ENCODE results near the gene METTL16. TPM values are rescaled to one million over a fixed set of nuclear protein-coding genes. Genes with fewer than 3 reads are reported as not detected.

METTL16 gene
- total RNA-seq, 1 experiment from 2014 or later, result 54.1 TPM

DNA sequence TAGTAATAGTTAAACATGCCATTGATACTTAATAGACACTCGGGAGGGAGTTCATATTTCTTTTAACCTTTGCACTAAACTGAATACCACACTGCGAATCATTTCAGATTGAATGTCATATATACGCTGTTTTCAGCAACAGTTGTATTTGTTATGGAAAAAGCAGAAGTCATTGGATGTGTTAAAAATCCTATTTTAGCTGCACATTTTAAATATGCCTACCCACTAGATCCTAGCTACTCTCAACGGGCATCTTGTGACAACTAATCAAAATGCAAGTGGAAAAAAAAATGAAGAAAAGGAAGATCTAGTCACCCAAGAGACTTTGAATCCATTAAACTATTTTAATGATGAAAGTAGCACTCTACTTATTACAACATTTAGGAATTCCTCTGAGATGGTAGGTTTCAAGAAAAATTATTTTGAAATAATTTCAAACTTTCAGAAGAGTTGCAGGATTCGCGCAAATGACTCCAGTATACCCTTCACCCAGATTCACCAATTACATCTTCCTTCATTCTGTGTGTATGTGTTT is 59.4 kb downstream of the METTL16 start:
- Mint-ChIP-seq H3K27me3 (ENCODE audit: low read depth) (no peaks in the 10 kb centered on the region), H3K9me3 (peaks cover 5% of the 10 kb centered on the region), H3K36me3 (peaks cover 20% of the 10 kb centered on the region), H3K4me1 (peaks cover 6% of the 10 kb centered on the region; the same call in 1 of the 2 replicates), H3K4me3 (no peak overlapping the region), H3K27ac (peak overlapping the region; percentile 79; the same call in 1 of the 2 replicates)
- ATAC-seq (no peak), DNase-seq (ENCODE audit: low spot score) (no peak)
- TF ChIP-seq EMX1 (CRISPR knock-in tag; IDR thresholded peaks at IDR 0.05) (no peak), MYBL2 (CRISPR knock-in tag; IDR thresholded peaks at IDR 0.05) (no peak), FOXP1 (CRISPR knock-in tag; IDR thresholded peaks at IDR 0.05; ENCODE audit: borderline replicate concordance) (no peak), CREM (CRISPR knock-in tag; IDR thresholded peaks at IDR 0.05) (no peak), SMAD3 (CRISPR knock-in tag; IDR thresholded peaks at IDR 0.05; ENCODE audit: borderline replicate concordance) (no peak), SP1 (CRISPR knock-in tag; conservative IDR thresholded peaks at IDR 0.05) (no peak)
- TF ChIP-seq, protein P1, sequence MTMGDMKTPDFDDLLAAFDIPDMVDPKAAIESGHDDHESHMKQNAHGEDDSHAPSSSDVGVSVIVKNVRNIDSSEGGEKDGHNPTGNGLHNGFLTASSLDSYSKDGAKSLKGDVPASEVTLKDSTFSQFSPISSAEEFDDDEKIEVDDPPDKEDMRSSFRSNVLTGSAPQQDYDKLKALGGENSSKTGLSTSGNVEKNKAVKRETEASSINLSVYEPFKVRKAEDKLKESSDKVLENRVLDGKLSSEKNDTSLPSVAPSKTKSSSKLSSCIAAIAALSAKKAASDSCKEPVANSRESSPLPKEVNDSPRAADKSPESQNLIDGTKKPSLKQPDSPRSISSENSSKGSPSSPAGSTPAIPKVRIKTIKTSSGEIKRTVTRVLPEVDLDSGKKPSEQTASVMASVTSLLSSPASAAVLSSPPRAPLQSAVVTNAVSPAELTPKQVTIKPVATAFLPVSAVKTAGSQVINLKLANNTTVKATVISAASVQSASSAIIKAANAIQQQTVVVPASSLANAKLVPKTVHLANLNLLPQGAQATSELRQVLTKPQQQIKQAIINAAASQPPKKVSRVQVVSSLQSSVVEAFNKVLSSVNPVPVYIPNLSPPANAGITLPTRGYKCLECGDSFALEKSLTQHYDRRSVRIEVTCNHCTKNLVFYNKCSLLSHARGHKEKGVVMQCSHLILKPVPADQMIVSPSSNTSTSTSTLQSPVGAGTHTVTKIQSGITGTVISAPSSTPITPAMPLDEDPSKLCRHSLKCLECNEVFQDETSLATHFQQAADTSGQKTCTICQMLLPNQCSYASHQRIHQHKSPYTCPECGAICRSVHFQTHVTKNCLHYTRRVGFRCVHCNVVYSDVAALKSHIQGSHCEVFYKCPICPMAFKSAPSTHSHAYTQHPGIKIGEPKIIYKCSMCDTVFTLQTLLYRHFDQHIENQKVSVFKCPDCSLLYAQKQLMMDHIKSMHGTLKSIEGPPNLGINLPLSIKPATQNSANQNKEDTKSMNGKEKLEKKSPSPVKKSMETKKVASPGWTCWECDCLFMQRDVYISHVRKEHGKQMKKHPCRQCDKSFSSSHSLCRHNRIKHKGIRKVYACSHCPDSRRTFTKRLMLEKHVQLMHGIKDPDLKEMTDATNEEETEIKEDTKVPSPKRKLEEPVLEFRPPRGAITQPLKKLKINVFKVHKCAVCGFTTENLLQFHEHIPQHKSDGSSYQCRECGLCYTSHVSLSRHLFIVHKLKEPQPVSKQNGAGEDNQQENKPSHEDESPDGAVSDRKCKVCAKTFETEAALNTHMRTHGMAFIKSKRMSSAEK (CRISPR knock-in tag; IDR thresholded peaks at IDR 0.05; ENCODE audit: borderline replicate concordance), result no peak
- TF ChIP-seq, protein P2, sequence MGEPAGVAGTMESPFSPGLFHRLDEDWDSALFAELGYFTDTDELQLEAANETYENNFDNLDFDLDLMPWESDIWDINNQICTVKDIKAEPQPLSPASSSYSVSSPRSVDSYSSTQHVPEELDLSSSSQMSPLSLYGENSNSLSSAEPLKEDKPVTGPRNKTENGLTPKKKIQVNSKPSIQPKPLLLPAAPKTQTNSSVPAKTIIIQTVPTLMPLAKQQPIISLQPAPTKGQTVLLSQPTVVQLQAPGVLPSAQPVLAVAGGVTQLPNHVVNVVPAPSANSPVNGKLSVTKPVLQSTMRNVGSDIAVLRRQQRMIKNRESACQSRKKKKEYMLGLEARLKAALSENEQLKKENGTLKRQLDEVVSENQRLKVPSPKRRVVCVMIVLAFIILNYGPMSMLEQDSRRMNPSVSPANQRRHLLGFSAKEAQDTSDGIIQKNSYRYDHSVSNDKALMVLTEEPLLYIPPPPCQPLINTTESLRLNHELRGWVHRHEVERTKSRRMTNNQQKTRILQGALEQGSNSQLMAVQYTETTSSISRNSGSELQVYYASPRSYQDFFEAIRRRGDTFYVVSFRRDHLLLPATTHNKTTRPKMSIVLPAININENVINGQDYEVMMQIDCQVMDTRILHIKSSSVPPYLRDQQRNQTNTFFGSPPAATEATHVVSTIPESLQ (CRISPR knock-in tag; IDR thresholded peaks at IDR 0.05), result no peak
- ChIA-PET POLR2A (no interaction called here), CTCF (interaction anchor here (1.5 kb wide), 1 partner anchor 36 kb away, joined by 5 read pairs; no protein-coding TSS in a partner anchor)

DNA sequence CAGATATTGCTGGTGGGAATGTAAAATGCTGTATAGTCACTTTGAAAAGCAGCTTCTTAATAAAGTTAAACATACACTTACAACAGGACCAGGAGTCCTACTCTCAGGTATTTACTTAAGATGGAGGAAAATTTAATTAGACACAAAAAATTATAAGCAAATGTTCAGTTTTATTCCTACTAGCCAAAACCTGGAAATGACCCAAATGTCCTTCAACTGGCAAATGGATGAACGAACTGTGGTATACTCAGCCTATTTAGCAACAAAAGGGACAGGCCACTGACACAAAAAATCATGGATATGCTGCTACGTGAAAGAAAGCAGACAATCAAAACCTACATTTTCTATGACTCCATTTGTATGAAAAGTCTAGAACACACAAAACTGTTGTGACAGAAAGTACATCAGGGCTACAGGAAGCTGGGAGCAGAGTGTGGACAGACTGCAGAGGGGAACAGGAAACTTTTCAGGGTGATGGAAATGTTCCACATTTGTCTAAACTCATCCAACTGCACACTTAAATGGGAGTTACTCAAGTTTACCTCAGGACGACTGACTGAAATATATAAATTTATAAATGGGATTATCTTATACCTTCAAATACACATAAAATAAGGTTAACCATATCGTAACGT is 61.6 kb downstream of the METTL16 start:
- CTCF ChIA-PET, result no interaction called here
- Mint-ChIP-seq H3K27me3 (ENCODE audit: low read depth) (no peaks in the 10 kb centered on the region), H3K36me3 (peaks cover 26% of the 10 kb centered on the region), H3K4me3 (no peak overlapping the region), H3K9me3 (peaks cover 12% of the 10 kb centered on the region), H3K27ac (peak overlapping the region; percentile 57; the same call in 1 of the 2 replicates), H3K4me1 (peaks cover 6% of the 10 kb centered on the region; the same call in 1 of the 2 replicates)
- DNase-seq (ENCODE audit: low spot score), result no peak
- POLR2A ChIA-PET, result no interaction called here
- TF ChIP-seq, protein P3, sequence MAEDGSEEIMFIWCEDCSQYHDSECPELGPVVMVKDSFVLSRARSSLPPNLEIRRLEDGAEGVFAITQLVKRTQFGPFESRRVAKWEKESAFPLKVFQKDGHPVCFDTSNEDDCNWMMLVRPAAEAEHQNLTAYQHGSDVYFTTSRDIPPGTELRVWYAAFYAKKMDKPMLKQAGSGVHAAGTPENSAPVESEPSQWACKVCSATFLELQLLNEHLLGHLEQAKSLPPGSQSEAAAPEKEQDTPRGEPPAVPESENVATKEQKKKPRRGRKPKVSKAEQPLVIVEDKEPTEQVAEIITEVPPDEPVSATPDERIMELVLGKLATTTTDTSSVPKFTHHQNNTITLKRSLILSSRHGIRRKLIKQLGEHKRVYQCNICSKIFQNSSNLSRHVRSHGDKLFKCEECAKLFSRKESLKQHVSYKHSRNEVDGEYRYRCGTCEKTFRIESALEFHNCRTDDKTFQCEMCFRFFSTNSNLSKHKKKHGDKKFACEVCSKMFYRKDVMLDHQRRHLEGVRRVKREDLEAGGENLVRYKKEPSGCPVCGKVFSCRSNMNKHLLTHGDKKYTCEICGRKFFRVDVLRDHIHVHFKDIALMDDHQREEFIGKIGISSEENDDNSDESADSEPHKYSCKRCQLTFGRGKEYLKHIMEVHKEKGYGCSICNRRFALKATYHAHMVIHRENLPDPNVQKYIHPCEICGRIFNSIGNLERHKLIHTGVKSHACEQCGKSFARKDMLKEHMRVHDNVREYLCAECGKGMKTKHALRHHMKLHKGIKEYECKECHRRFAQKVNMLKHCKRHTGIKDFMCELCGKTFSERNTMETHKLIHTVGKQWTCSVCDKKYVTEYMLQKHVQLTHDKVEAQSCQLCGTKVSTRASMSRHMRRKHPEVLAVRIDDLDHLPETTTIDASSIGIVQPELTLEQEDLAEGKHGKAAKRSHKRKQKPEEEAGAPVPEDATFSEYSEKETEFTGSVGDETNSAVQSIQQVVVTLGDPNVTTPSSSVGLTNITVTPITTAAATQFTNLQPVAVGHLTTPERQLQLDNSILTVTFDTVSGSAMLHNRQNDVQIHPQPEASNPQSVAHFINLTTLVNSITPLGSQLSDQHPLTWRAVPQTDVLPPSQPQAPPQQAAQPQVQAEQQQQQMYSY (CRISPR knock-in tag; IDR thresholded peaks at IDR 0.05), result no peak
- no peak for TF ChIP-seq MXD4 (CRISPR knock-in tag; IDR thresholded peaks at IDR 0.05; ENCODE audit: borderline replicate concordance)
- TF ChIP-seq, protein P4, sequence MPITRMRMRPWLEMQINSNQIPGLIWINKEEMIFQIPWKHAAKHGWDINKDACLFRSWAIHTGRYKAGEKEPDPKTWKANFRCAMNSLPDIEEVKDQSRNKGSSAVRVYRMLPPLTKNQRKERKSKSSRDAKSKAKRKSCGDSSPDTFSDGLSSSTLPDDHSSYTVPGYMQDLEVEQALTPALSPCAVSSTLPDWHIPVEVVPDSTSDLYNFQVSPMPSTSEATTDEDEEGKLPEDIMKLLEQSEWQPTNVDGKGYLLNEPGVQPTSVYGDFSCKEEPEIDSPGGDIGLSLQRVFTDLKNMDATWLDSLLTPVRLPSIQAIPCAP (CRISPR knock-in tag; IDR thresholded peaks at IDR 0.05), result no peak
- TF ChIP-seq JUN (CRISPR knock-in tag; IDR thresholded peaks at IDR 0.05), result no peak
- no peak for TF ChIP-seq JAZF1 (CRISPR knock-in tag; IDR thresholded peaks at IDR 0.05)
- TF ChIP-seq, protein P5, sequence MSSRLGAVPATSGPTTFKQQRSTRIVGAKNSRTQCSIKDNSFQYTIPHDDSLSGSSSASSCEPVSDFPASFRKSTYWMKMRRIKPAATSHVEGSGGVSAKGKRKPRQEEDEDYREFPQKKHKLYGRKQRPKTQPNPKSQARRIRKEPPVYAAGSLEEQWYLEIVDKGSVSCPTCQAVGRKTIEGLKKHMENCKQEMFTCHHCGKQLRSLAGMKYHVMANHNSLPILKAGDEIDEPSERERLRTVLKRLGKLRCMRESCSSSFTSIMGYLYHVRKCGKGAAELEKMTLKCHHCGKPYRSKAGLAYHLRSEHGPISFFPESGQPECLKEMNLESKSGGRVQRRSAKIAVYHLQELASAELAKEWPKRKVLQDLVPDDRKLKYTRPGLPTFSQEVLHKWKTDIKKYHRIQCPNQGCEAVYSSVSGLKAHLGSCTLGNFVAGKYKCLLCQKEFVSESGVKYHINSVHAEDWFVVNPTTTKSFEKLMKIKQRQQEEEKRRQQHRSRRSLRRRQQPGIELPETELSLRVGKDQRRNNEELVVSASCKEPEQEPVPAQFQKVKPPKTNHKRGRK (CRISPR knock-in tag; IDR thresholded peaks at IDR 0.05; ENCODE audit: borderline replicate concordance), result no peak
- TF ChIP-seq, protein P6, sequence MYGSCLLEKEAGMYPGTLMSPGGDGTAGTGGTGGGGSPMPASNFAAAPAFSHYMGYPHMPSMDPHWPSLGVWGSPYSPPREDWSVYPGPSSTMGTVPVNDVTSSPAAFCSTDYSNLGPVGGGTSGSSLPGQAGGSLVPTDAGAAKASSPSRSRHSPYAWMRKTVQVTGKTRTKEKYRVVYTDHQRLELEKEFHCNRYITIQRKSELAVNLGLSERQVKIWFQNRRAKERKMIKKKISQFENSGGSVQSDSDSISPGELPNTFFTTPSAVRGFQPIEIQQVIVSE (CRISPR knock-in tag; IDR thresholded peaks at IDR 0.05; ENCODE audit: borderline replicate concordance), result no peak
- no peak for TF ChIP-seq NFE2L1 (CRISPR knock-in tag; IDR thresholded peaks at IDR 0.05)
- ATAC-seq, result no peak
